H1 (cell line): ENCODE results near the gene CXXC5. TPM values are rescaled to one million over a fixed set of nuclear protein-coding genes. Genes with fewer than 3 reads are reported as not detected.

ENCODE experiments used
- CTCF ChIA-PET: fragments of 300-600 bp; sonication (Branson Sonifier 250); formaldehyde crosslinking; loops from one replicate; lab custom pipeline; 2021; ENCODE audit not compliant: partially characterized antibody; lab: Charles Lee
- POLR2A ChIA-PET: fragments of 300-600 bp; sonication (Branson Sonifier 250); formaldehyde crosslinking; loops from one replicate; lab custom pipeline; 2021; ENCODE audit warnings: inconsistent platforms; ENCODE audit not compliant: partially characterized antibody; lab: Charles Lee
- DNase-seq, 2 experiments: peaks; one replicate each; pipeline versions ENCODE4 v3.0.0 to v3.0.0-alpha.2; 2010 to 2022; ENCODE audit warnings: low spot score in 2 of 2, low read depth in 1 of 2, mixed read lengths in 1 of 2
- FAIRE-seq: peaks from 2 replicates; lab custom pipeline; 2011; peaks lifted over from hg19 to GRCh38; lab: Jason Lieb, UNC
- H2AFZ ChIP-seq: 2 replicates; pipeline ENCODE4 v1.8.1; 2012; ENCODE audit warnings: low read length, inconsistent platforms
- H2AK5ac ChIP-seq: 2 replicates; pipeline ENCODE4 v1.6.1; 2013; ENCODE audit warnings: low read depth, low read length
- H2BK120ac ChIP-seq: replicated peaks from 2 replicates; pipeline ENCODE3; 2013; ENCODE audit warnings: low read depth, low read length, inconsistent platforms
- H2BK12ac ChIP-seq: 2 replicates; pipeline ENCODE4 v1.6.1; 2013; ENCODE audit warnings: low read depth, low read length
- H2BK15ac ChIP-seq: 2 replicates; pipeline ENCODE4 v1.6.1; 2013; ENCODE audit warnings: low read length
- H2BK20ac ChIP-seq: 2 replicates; pipeline ENCODE4 v1.6.1; 2013; ENCODE audit warnings: low read length
- H2BK5ac ChIP-seq: 2 replicates; pipeline ENCODE4 v1.6.1; 2013; ENCODE audit warnings: low read depth, low read length
- H3K14ac ChIP-seq: 2 replicates; pipeline ENCODE4 v1.6.1; 2013; ENCODE audit warnings: inconsistent platforms; ENCODE audit not compliant: insufficient read length
- H3K18ac ChIP-seq: 2 replicates; pipeline ENCODE4 v1.6.1; 2013; ENCODE audit warnings: low read length; ENCODE audit errors: extremely low read depth
- H3K23ac ChIP-seq: 2 replicates; pipeline ENCODE4 v1.6.1; 2013; ENCODE audit warnings: inconsistent platforms; ENCODE audit not compliant: insufficient read length
- H3K23me2 ChIP-seq: 2 replicates; pipeline ENCODE4 v1.6.1; 2013; ENCODE audit warnings: low read depth, low read length
- H3K27ac ChIP-seq: 2 replicates; pipeline ENCODE4 v1.6.1; 2011; ENCODE audit warnings: low read depth, low read length, inconsistent platforms
- H3K27me3 ChIP-seq, 4 experiments: replicated peaks in 1 of 4; 1 replicate in 1 of 4; 2 replicates in 3 of 4; pipeline versions ENCODE4 v1.6.1 to v1.8.1; 2011 to 2013; ENCODE audit warnings: low read length in 3 of 4, mild to moderate bottlenecking in 3 of 4, inconsistent platforms in 2 of 4, mixed read lengths in 2 of 4, moderate library complexity in 1 of 4; ENCODE audit not compliant: control insufficient read depth in 3 of 4, insufficient read depth in 3 of 4; ENCODE audit errors: extremely low read depth in 1 of 4
- H3K36me3 ChIP-seq, 4 experiments: 2 replicates each; pipeline versions ENCODE4 v1.6.1 to v1.8.1; 2011 to 2013; ENCODE audit warnings: mild to moderate bottlenecking in 4 of 4, low read length in 3 of 4, moderate library complexity in 2 of 4, control low read depth in 1 of 4, inconsistent platforms in 1 of 4; ENCODE audit not compliant: insufficient read depth in 4 of 4, control insufficient read depth in 2 of 4
- H3K4ac ChIP-seq: replicated peaks from 2 replicates; pipeline ENCODE3; 2013; ENCODE audit warnings: low read length, low read depth, mixed read lengths, inconsistent platforms; ENCODE audit not compliant: insufficient read length
- H3K4me1 ChIP-seq, 4 experiments: replicated peaks in 1 of 4; 1 replicate in 1 of 4; 2 replicates in 3 of 4; pipeline versions ENCODE4 v1.6.1 to v1.8.1; 2011 to 2013; ENCODE audit warnings: low read length in 3 of 4, inconsistent platforms in 2 of 4, mixed read lengths in 1 of 4; ENCODE audit not compliant: insufficient read depth in 4 of 4, control insufficient read depth in 3 of 4
- H3K4me2 ChIP-seq, 2 experiments: 2 replicates each; pipeline versions ENCODE4 v1.6.1 to v1.8.1; 2011 to 2013; ENCODE audit warnings: low read depth in 2 of 2, low read length in 2 of 2, control low read depth in 1 of 2, inconsistent platforms in 1 of 2, mild to moderate bottlenecking in 1 of 2; ENCODE audit not compliant: insufficient read depth in 1 of 2
- H3K4me3 ChIP-seq, 4 experiments: fragments of 200-600, 300-600 bp in 1 of 4; sonication (generic), shearing (Covaris generic), sonication (Bioruptor Twin) in 1 of 4; 2 replicates each; pipeline versions ENCODE4 v1.5.1 to v1.8.1; 2011 to 2016; ENCODE audit warnings: low read length in 4 of 4, low read depth in 3 of 4, control low read depth in 2 of 4, inconsistent platforms in 2 of 4, mild to moderate bottlenecking in 2 of 4, mixed read lengths in 1 of 4, moderate library complexity in 1 of 4; ENCODE audit not compliant: insufficient read depth in 2 of 4; ENCODE audit errors: extremely low read depth in 1 of 4
- H3K56ac ChIP-seq: replicated peaks from 2 replicates; pipeline ENCODE3; 2013; ENCODE audit warnings: low read depth, mild to moderate bottlenecking, mixed read lengths, low read length, inconsistent platforms; ENCODE audit not compliant: insufficient read length
- H3K79me1 ChIP-seq: 2 replicates; pipeline ENCODE4 v1.6.1; 2013; ENCODE audit warnings: low read depth, low read length, control low read depth
- H3K79me2 ChIP-seq, 2 experiments: 2 replicates each; pipeline versions ENCODE4 v1.6.1 to v1.8.1; 2012 to 2013; ENCODE audit warnings: low read length in 2 of 2, mild to moderate bottlenecking in 2 of 2, inconsistent platforms in 1 of 2; ENCODE audit not compliant: insufficient read depth in 2 of 2, control insufficient read depth in 1 of 2
- H3K9ac ChIP-seq, 4 experiments: replicated peaks in 1 of 4; 1 replicate in 1 of 4; 2 replicates in 3 of 4; pipeline versions ENCODE4 v1.6.1 to v1.8.1; 2011 to 2013; ENCODE audit warnings: low read depth in 3 of 4, low read length in 3 of 4, control low read depth in 2 of 4, mild to moderate bottlenecking in 2 of 4, moderate library complexity in 2 of 4, inconsistent platforms in 1 of 4; ENCODE audit errors: extremely low read depth in 1 of 4
- H3K9me3 ChIP-seq, 2 experiments: 2 replicates each; pipeline versions ENCODE4 v1.6.1 to v1.8.1; 2012 to 2013; ENCODE audit warnings: mild to moderate bottlenecking in 2 of 2, moderate library complexity in 2 of 2, control low read depth in 1 of 2, inconsistent platforms in 1 of 2, low read depth in 1 of 2, low read length in 1 of 2, mixed read lengths in 1 of 2; ENCODE audit not compliant: insufficient read depth in 2 of 2
- H4K20me1 ChIP-seq, 2 experiments: replicated peaks in 1 of 2; 2 replicates each; pipeline versions ENCODE3 to v1.8.1; 2011 to 2013; ENCODE audit warnings: inconsistent platforms in 2 of 2, low read length in 2 of 2, mild to moderate bottlenecking in 1 of 2; ENCODE audit not compliant: insufficient read depth in 2 of 2, control insufficient read depth in 1 of 2
- H4K5ac ChIP-seq: 2 replicates; pipeline ENCODE4 v1.6.1; 2013; ENCODE audit warnings: low read length, low read depth, mixed read lengths, inconsistent platforms; ENCODE audit not compliant: insufficient read length
- H4K8ac ChIP-seq: 2 replicates; pipeline ENCODE4 v1.8.0; 2013; ENCODE audit warnings: mild to moderate bottlenecking, moderate library complexity, low read length, inconsistent platforms; ENCODE audit not compliant: insufficient read depth; ENCODE audit errors: extremely low read depth
- H4K91ac ChIP-seq: replicated peaks from 2 replicates; pipeline ENCODE3; 2013; ENCODE audit warnings: low read length, mixed read lengths, inconsistent platforms; ENCODE audit not compliant: insufficient read length
- BACH1 ChIP-seq: IDR thresholded peaks from 2 replicates; pipeline ENCODE4 v1.6.1; 2012; ENCODE audit warnings: low read length, improper control_type of control experiment
- CHD1 ChIP-seq: IDR thresholded peaks from 2 replicates; pipeline ENCODE4 v1.6.1; 2012; ENCODE audit warnings: low read depth, low read length, improper control_type of control experiment
- EP300 ChIP-seq, 2 experiments: IDR thresholded peaks; 1 replicate in 1 of 2; 2 replicates in 1 of 2; pipeline ENCODE4 v1.6.1; 2011 to 2012; ENCODE audit warnings: low read depth in 2 of 2, low read length in 2 of 2, mild to moderate bottlenecking in 2 of 2, borderline replicate concordance in 1 of 2, inconsistent platforms in 1 of 2, moderate library complexity in 1 of 2
- JUND ChIP-seq: IDR thresholded peaks from 2 replicates; pipeline ENCODE4 v1.6.1; 2011; ENCODE audit warnings: mild to moderate bottlenecking, improper control_type of control experiment, low read length
- NANOG ChIP-seq: IDR thresholded peaks from 2 replicates; pipeline ENCODE4 v1.6.1; 2011; ENCODE audit warnings: low read length, low read depth, mild to moderate bottlenecking, inconsistent platforms; ENCODE audit not compliant: insufficient read depth, poor library complexity, severe bottlenecking
- POLR2AphosphoS5 ChIP-seq: IDR thresholded peaks from 2 replicates; pipeline ENCODE4 v1.6.1; 2011; ENCODE audit warnings: low read depth, low read length
- POU5F1 ChIP-seq: IDR thresholded peaks from 2 replicates; pipeline ENCODE4 v1.6.1; 2011; ENCODE audit warnings: low read depth, mild to moderate bottlenecking, low read length, moderate library complexity
- RNF2 ChIP-seq: fragments of 200-900, 300-1000 bp; sonication (generic); IDR thresholded peaks from 2 replicates; pipeline ENCODE4 v1.7.1; 2016; ENCODE audit warnings: borderline replicate concordance, low read depth, mild to moderate bottlenecking, antibody characterized with exemption, low read length; ENCODE audit not compliant: poor library complexity, severe bottlenecking; ENCODE audit errors: missing control alignments
- SP4 ChIP-seq: IDR thresholded peaks from 2 replicates; pipeline ENCODE4 v1.6.1; 2012; ENCODE audit warnings: low read length, inconsistent platforms
- WGBS, 2 experiments: shearing (Covaris generic) in 1 of 2; methylation state at CpG; one replicate each; pipeline versions ENCODE4 v1.1.6 to v1.1.7; 2013 to 2015; ENCODE audit warnings: low lambda C conversion rate in 2 of 2, mixed read lengths in 2 of 2, inconsistent platforms in 1 of 2, low coverage in 1 of 2, missing lambda C conversion rate in 1 of 2; ENCODE audit not compliant: insufficient replicate concordance in 2 of 2, insufficient coverage in 1 of 2, insufficient read length in 1 of 2; ENCODE audit errors: extremely low coverage in 1 of 2, missing lambda C conversion rate in 1 of 2; 5-methylcytosine and 5-hydroxymethylcytosine counted together
- polyA plus RNA-seq, 7 experiments: library from polyadenylated mRNA; depleted of rRNA in 3 of 7; stranded (reverse) in 5 of 7; unstranded in 2 of 7; fragments of >200 nt in 5 of 7; fragments of 200-250 nt in 2 of 7; gene quantifications; 1 replicate in 5 of 7; 2 replicates in 1 of 7; 4 replicates in 1 of 7; pipeline versions ENCODE4 v1.2.1 to v1.2.3, GENCODE V29; 2011 to 2013; ENCODE audit warnings: missing spikeins in 2 of 7, mixed read lengths in 2 of 7
- total RNA-seq: library from RNA; stranded (reverse); fragmentation: NEBNext Ultra II Directional; extraction: Animal tissue kit (Norgen Biotek cat#: 25700); gene quantifications from 2 replicates; pipeline ENCODE4 v1.2.1, GENCODE V29; 2021
- TF ChIP-seq, protein P1 (sequence below): IDR thresholded peaks from 2 replicates; pipeline ENCODE4 v1.6.1; 2012; ENCODE audit warnings: inconsistent platforms
- TF ChIP-seq, protein P2 (sequence below): IDR thresholded peaks from 2 replicates; pipeline ENCODE4 v1.6.1; 2012; ENCODE audit warnings: inconsistent platforms
- TF ChIP-seq, protein P3 (sequence below): IDR thresholded peaks from 2 replicates; pipeline ENCODE4 v1.6.1; 2011; ENCODE audit warnings: low read depth, mild to moderate bottlenecking, low read length; ENCODE audit not compliant: insufficient read depth

The CXXC5 gene
- total and polyA plus RNA-seq, 2 of the 8 experiments (the other 6 are each of a cell fraction or from before 2014, with no cell fraction given) = 61.4 to 74.0 TPM

DNA sequence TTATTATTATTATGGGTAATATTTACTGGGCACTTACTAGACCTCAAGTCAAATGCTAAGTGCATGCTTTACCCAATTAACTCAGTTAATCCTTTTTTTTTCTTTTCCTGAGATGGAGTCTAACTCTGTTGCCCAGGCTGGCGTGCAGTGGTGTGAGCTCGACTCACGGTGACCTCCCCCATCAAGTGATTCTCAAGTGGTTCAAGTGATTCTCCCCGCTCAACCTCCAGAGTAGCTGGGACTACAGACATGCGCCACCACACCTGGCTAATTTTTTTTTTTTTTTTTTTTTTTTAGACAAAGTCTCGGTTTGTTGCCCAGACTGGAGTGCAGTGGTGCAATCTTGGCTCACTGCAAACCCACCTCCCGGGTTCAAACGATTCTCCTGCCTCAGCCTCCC lies 69.1 kb downstream of the CXXC5 start:
- H3K4me1 ChIP-seq = peaks cover 0 to 5% (median 3%) of the 10 kb centered on the region in 4 experiments; a peak in 4 of 7 replicates
- CTCF ChIA-PET = interaction anchor here (0.7 to 2.1 kb wide), 6 partner anchors 27 to 82 kb away, joined by 3 to 12 read pairs (median 4); no protein-coding TSS in a partner anchor
- H2AK5ac ChIP-seq = no peak overlapping the region
- peaks cover 7 to 16% of the 10 kb centered on the region in 2 experiments; a peak in 2 of 4 replicates for H3K9me3 ChIP-seq
- H4K91ac ChIP-seq = no peak overlapping the region
- no peak overlapping the region for H3K4me2 ChIP-seq
- H3K79me2 ChIP-seq = no peaks in the 10 kb centered on the region; a peak in 1 of 4 replicates
- 98% methylated on average over 6 of the region's 8 CpGs; no CpG with 5 or more reads in 1 of the 2 experiments for WGBS, 2 experiments
- no peak overlapping the region for H2BK20ac ChIP-seq
- no peak overlapping the region for H2BK120ac ChIP-seq
- H4K5ac ChIP-seq = no peak overlapping the region
- H3K4ac ChIP-seq = no peak overlapping the region
- no peak overlapping the region for H3K56ac ChIP-seq
- H3K18ac ChIP-seq = no peak overlapping the region
- peaks cover 0 to 10% (median 7%) of the 10 kb centered on the region in 4 experiments; a peak in 4 of 7 replicates for H3K27me3 ChIP-seq
- H3K9ac ChIP-seq = no peak overlapping the region
- no peak overlapping the region for H2AFZ ChIP-seq
- H4K8ac ChIP-seq = no peak overlapping the region
- no peak overlapping the region for H3K23ac ChIP-seq
- POLR2A ChIA-PET = interaction anchor here (0.9 kb wide), 1 partner anchor 41 kb away, joined by 3 read pairs; no protein-coding TSS in a partner anchor
- H3K79me1 ChIP-seq = no peaks in the 10 kb centered on the region
- H2BK12ac ChIP-seq = no peak overlapping the region
- no peaks in the 10 kb centered on the region for H3K23me2 ChIP-seq
- DNase-seq = no peak
- FAIRE-seq = no peak
- H4K20me1 ChIP-seq = no peaks in the 10 kb centered on the region
- no peak overlapping the region for H3K4me3 ChIP-seq
- H3K36me3 ChIP-seq = no peaks in the 10 kb centered on the region
- H3K27ac ChIP-seq = no peak overlapping the region
- H2BK15ac ChIP-seq = no peak overlapping the region
- H2BK5ac ChIP-seq = no peak overlapping the region
- no peak overlapping the region for H3K14ac ChIP-seq
- TF ChIP-seq, protein P1, sequence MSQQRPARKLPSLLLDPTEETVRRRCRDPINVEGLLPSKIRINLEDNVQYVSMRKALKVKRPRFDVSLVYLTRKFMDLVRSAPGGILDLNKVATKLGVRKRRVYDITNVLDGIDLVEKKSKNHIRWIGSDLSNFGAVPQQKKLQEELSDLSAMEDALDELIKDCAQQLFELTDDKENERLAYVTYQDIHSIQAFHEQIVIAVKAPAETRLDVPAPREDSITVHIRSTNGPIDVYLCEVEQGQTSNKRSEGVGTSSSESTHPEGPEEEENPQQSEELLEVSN = no peak
- TF ChIP-seq JUND (no peak), EP300 (IDR thresholded peaks at IDR 0.05; ENCODE audit: borderline replicate concordance in 1 of 2, low read depth in 2 of 2, low read length in 2 of 2) (no peak), SP4 (no peak), CHD1 (no peak), POU5F1 (no peak), POLR2AphosphoS5 (no peak), BACH1 (no peak), RNF2 (no peak), NANOG (no peak)
- TF ChIP-seq, protein P2, sequence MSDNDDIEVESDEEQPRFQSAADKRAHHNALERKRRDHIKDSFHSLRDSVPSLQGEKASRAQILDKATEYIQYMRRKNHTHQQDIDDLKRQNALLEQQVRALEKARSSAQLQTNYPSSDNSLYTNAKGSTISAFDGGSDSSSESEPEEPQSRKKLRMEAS = no peak
- TF ChIP-seq, protein P3, sequence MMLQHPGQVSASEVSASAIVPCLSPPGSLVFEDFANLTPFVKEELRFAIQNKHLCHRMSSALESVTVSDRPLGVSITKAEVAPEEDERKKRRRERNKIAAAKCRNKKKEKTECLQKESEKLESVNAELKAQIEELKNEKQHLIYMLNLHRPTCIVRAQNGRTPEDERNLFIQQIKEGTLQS = no peak
